ENCODE results near the gene KIF6. TPM values are rescaled to one million over a fixed set of nuclear protein-coding genes. Genes with fewer than 3 reads are reported as not detected.

KIF6 gene
- total RNA-seq, 4 donors from 2014 or later, result 0.10 to 0.61 (median 0.13) TPM; not detected in 1

DNA sequence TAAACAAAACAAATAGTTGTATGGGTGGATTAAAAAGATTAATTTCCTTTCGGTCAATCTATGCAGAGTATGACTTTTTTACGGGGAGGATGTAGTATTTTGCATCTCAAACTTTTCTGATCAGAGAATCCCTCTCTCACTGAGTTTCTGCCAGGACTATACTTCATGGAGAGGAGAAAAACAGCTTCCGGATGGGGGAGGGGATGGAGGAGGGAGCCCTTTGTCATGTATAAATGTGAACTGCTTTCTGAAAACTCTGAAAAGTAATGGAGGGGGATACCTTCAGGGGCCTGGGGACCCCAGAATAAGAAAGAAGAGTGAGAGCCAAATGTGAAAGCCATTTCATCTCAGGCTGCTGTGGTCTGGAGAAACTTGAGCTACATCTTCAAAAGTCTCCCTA is 229.6 kb downstream of the KIF6 start:
- WGBS, 2 donors, result 81 to 87% methylated on average over 3 of the region's 3 CpGs
- no peak overlapping the region for H3K4me3 ChIP-seq (ENCODE audit: low read depth, poor library complexity, severe bottlenecking)
- DNase-seq (ENCODE audit: low spot score in 2 of 2), result no peak
- intact Hi-C loops (cut with DNase I; ENCODE audit: low total_unique reads), result loop anchor here (2.0 kb wide), 1 partner anchor 29 kb away; no protein-coding TSS in a partner anchor
- TF ChIP-seq POLR2A (IDR thresholded peaks at IDR 0.05), result no peak
- TF ChIP-seq, protein P1, sequence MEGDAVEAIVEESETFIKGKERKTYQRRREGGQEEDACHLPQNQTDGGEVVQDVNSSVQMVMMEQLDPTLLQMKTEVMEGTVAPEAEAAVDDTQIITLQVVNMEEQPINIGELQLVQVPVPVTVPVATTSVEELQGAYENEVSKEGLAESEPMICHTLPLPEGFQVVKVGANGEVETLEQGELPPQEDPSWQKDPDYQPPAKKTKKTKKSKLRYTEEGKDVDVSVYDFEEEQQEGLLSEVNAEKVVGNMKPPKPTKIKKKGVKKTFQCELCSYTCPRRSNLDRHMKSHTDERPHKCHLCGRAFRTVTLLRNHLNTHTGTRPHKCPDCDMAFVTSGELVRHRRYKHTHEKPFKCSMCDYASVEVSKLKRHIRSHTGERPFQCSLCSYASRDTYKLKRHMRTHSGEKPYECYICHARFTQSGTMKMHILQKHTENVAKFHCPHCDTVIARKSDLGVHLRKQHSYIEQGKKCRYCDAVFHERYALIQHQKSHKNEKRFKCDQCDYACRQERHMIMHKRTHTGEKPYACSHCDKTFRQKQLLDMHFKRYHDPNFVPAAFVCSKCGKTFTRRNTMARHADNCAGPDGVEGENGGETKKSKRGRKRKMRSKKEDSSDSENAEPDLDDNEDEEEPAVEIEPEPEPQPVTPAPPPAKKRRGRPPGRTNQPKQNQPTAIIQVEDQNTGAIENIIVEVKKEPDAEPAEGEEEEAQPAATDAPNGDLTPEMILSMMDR (IDR thresholded peaks at IDR 0.05), result no peak

DNA sequence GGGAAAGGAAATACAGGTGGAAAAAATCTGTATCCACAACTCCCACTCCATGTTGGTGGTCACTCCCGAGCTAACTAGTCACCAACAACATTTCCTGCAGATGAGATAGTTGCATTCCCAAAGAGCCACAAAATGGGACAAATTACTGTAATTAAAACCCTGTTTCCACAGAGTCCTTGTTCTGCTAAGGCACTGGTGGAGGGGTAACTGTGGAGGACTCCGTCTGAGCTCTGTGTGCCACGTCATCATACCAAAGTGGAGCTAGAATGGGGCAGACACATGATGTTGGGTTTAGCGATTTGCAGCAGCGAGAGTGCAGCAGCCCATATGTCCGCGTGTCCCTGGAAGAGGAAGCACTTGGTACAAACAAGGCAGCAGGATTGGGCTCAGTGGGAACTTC is 230.2 kb downstream of the KIF6 start:
- 82 to 87% methylated on average over 7 of the region's 7 CpGs for WGBS, 2 donors
- no peak overlapping the region for H3K4me3 ChIP-seq (ENCODE audit: low read depth, poor library complexity, severe bottlenecking)

DNA sequence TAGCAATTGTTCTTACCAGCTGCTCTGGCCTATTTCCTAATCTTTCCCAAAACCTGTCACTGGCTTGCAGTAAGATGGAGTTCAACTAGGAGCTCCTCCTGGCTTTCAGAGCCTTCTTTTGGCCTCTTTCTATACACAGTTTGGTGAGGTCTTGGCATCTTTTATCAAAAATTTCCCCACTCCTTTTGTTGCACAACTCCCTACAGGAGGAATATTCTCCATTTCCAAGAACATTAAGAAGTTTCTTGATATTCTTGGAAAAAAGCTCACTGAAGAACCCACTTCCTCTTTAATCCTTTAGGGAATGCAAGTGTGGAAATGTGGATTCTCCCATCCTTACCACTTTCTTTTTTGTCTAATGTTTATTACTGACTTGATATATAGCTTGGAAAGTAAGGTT is 231.4 kb downstream of the KIF6 start:
- no peak for TF ChIP-seq POLR2A (IDR thresholded peaks at IDR 0.05)
- TF ChIP-seq, protein P1 (IDR thresholded peaks at IDR 0.05), result no peak
- H3K4me3 ChIP-seq (ENCODE audit: low read depth, poor library complexity, severe bottlenecking), result no peak overlapping the region
- DNase-seq (ENCODE audit: low spot score in 2 of 2), result peak in 1 of 2 donors; percentile 19
- intact Hi-C loops (cut with DNase I; ENCODE audit: low total_unique reads), result no loop called here

More for the DNA sequence above, 230.2 kb downstream of the KIF6 start:
- intact Hi-C loops (cut with DNase I; ENCODE audit: low total_unique reads), result no loop called here
- TF ChIP-seq, protein P1 (IDR thresholded peaks at IDR 0.05), result no peak
- TF ChIP-seq POLR2A (IDR thresholded peaks at IDR 0.05), result no peak
- DNase-seq (ENCODE audit: low spot score in 2 of 2), result no peak

- intact Hi-C loops (cut with DNase I; ENCODE audit: low total_unique reads), result no loop called here
- no peak overlapping the region for H3K4me3 ChIP-seq (ENCODE audit: low read depth, poor library complexity, severe bottlenecking)
- TF ChIP-seq POLR2A (IDR thresholded peaks at IDR 0.05), result no peak
- TF ChIP-seq, protein P1 (IDR thresholded peaks at IDR 0.05), result no peak
- DNase-seq (ENCODE audit: low spot score in 2 of 2), result no peak
Measured at GRCh38 chr6:39493174-39493573, 232.0 kb downstream of the KIF6 start.

GRCh38 chr6:39490108-39490507 is 235.1 kb downstream of the KIF6 start:
- intact Hi-C loops (cut with DNase I; ENCODE audit: low total_unique reads), result no loop called here
- WGBS, 2 donors, result 61 to 65% methylated on average over 3 of the region's 3 CpGs
- H3K4me3 ChIP-seq (ENCODE audit: low read depth, poor library complexity, severe bottlenecking), result no peak overlapping the region
- DNase-seq (ENCODE audit: low spot score in 2 of 2), result no peak
- TF ChIP-seq POLR2A (IDR thresholded peaks at IDR 0.05), result no peak
- TF ChIP-seq, protein P1 (IDR thresholded peaks at IDR 0.05), result no peak

- DNase-seq (ENCODE audit: low spot score in 2 of 2), result no peak
Measured at GRCh38 chr6:39488255-39488879, 236.8 kb downstream of the KIF6 start.

More at GRCh38 chr6:39488255-39488879, 236.8 kb downstream of the KIF6 start:
- H3K4me3 ChIP-seq (ENCODE audit: low read depth, poor library complexity, severe bottlenecking), result no peak overlapping the region
- WGBS, 2 donors, result 76 to 82% methylated on average over 1 of the region's 1 CpG
- intact Hi-C loops (cut with DNase I; ENCODE audit: low total_unique reads), result no loop called here
- no peak for TF ChIP-seq POLR2A (IDR thresholded peaks at IDR 0.05)
- TF ChIP-seq, protein P1 (IDR thresholded peaks at IDR 0.05), result no peak
